Spinal cord (tissue), 10 donors: ENCODE results near the gene CMTM4. TPM values are rescaled to one million over a fixed set of nuclear protein-coding genes. Genes with fewer than 3 reads are reported as not detected.
"Not testable (repeated sequence)": the region's sequence is repeated elsewhere in the genome, so short reads cannot be mapped to it uniquely, and the experiment has no call there.

ENCODE experiments used
- DNase-seq, 6 donors: peaks; one replicate each; pipeline versions ENCODE4 v3.0.0 to v3.0.0-alpha.2; 2013 to 2015; ENCODE audit warnings: low spot score in 6 of 6, low read depth in 4 of 6
- H3K27ac ChIP-seq: one replicate; pipeline ENCODE4 v1.5.1; 2013; ENCODE audit warnings: low read depth, low read length, control low read depth
- H3K27me3 ChIP-seq: one replicate; pipeline ENCODE4 v1.6.1; 2013; ENCODE audit warnings: low read length; ENCODE audit not compliant: control insufficient read depth, insufficient read depth
- H3K36me3 ChIP-seq: one replicate; pipeline ENCODE4 v1.6.1; 2013; ENCODE audit warnings: low read length; ENCODE audit not compliant: control insufficient read depth, insufficient read depth
- H3K4me1 ChIP-seq: one replicate; pipeline ENCODE4 v1.6.1; 2013; ENCODE audit warnings: low read length; ENCODE audit not compliant: control insufficient read depth, insufficient read depth
- H3K4me3 ChIP-seq: one replicate; pipeline ENCODE4 v1.5.1; 2013; ENCODE audit warnings: low read depth, low read length, control low read depth
- H3K9me3 ChIP-seq: one replicate; pipeline ENCODE4 v1.6.1; 2013; ENCODE audit warnings: low read length; ENCODE audit not compliant: control insufficient read depth, insufficient read depth
- WGBS: methylation state at CpG from one replicate; pipeline ENCODE4 v1.1.5; 2013; ENCODE audit warnings: missing lambda C conversion rate; ENCODE audit not compliant: insufficient coverage; 5-methylcytosine and 5-hydroxymethylcytosine counted together
- polyA plus RNA-seq, 2 donors: library from polyadenylated mRNA; unstranded; fragments of 120-200 nt; gene quantifications; one replicate each; pipeline ENCODE4 v1.2.1, GENCODE V29; 2013; ENCODE audit not compliant: insufficient read length in 2 of 2
- total RNA-seq, 2 donors: library from RNA; depleted of rRNA in 1 of 2; stranded (reverse); fragments of 120-200 nt in 1 of 2; fragments of >200 nt in 1 of 2; gene quantifications; one replicate each; pipeline versions ENCODE4 v1.2.3 to v1.2.4, GENCODE V29; 2013 to 2014
- donor health status: healthy.

The CMTM4 gene
- total and polyA plus RNA-seq, 4 donors: 34.8 to 64.3 (median 50.6) TPM

- not testable (repeated sequence) for DNase-seq, H3K36me3 ChIP-seq, H3K4me1 ChIP-seq, H3K9me3 ChIP-seq, H3K27me3 ChIP-seq, H3K27ac ChIP-seq, H3K4me3 ChIP-seq
- no CpG with 5 or more reads among the region's 4 CpGs for WGBS
Observed at GRCh38 chr16:66596559-66596958, 100.0 kb downstream of the CMTM4 start.

GRCh38 chr16:66594739-66595138 is 101.8 kb downstream of the CMTM4 start:
- WGBS: 93% methylated on average over 3 of the region's 7 CpGs
- H3K9me3 ChIP-seq: no peaks in the 10 kb centered on the region
- H3K4me3 ChIP-seq: no peak overlapping the region
- no peaks in the 10 kb centered on the region for H3K27me3 ChIP-seq
- H3K27ac ChIP-seq: no peak overlapping the region
- H3K4me1 ChIP-seq: no peaks in the 10 kb centered on the region
- H3K36me3 ChIP-seq: no peaks in the 10 kb centered on the region
- DNase-seq: no peak

- DNase-seq: no peak
- no peak overlapping the region for H3K4me3 ChIP-seq
- H3K27me3 ChIP-seq: no peaks in the 10 kb centered on the region
- no peaks in the 10 kb centered on the region for H3K9me3 ChIP-seq
- H3K36me3 ChIP-seq: no peaks in the 10 kb centered on the region
- no peak overlapping the region for H3K27ac ChIP-seq
- peaks cover 5% of the 10 kb centered on the region for H3K4me1 ChIP-seq
- no CpG with 5 or more reads among the region's 3 CpGs for WGBS
Observed at GRCh38 chr16:66592814-66593213, 103.7 kb downstream of the CMTM4 start.

- no CpG with 5 or more reads among the region's 3 CpGs for WGBS
- H3K4me1 ChIP-seq: peaks cover 10% of the 10 kb centered on the region
Observed at GRCh38 chr16:66592241-66592640, 104.3 kb downstream of the CMTM4 start.

GRCh38 chr16:66591018-66591417 is 105.5 kb downstream of the CMTM4 start:
- no peaks in the 10 kb centered on the region for H3K36me3 ChIP-seq
- DNase-seq: no peak
- no peak overlapping the region for H3K4me3 ChIP-seq
- H3K27me3 ChIP-seq: no peaks in the 10 kb centered on the region
- H3K9me3 ChIP-seq: no peaks in the 10 kb centered on the region
- 86% methylated on average over 3 of the region's 4 CpGs for WGBS
- peaks cover 11% of the 10 kb centered on the region for H3K4me1 ChIP-seq
- no peak overlapping the region for H3K27ac ChIP-seq

More at GRCh38 chr16:66592241-66592640, 104.3 kb downstream of the CMTM4 start:
- Histone ChIP-seq H3K27me3 (no peaks in the 10 kb centered on the region), H3K9me3 (no peaks in the 10 kb centered on the region), H3K27ac (no peak overlapping the region), H3K4me3 (no peak overlapping the region), H3K36me3 (no peaks in the 10 kb centered on the region)
- no peak for DNase-seq

- H3K9me3 ChIP-seq: no peaks in the 10 kb centered on the region
- 89% methylated on average over 7 of the region's 8 CpGs for WGBS
- H3K27me3 ChIP-seq: no peaks in the 10 kb centered on the region
- no peaks in the 10 kb centered on the region for H3K36me3 ChIP-seq
- H3K4me3 ChIP-seq: no peak overlapping the region
- H3K27ac ChIP-seq: no peak overlapping the region
- DNase-seq: no peak
- H3K4me1 ChIP-seq: peaks cover 11% of the 10 kb centered on the region
Observed at GRCh38 chr16:66590322-66590721, 106.2 kb downstream of the CMTM4 start.

- Histone ChIP-seq H3K27ac (no peak overlapping the region), H3K36me3 (no peaks in the 10 kb centered on the region), H3K9me3 (no peaks in the 10 kb centered on the region), H3K4me3 (no peak overlapping the region), H3K4me1 (peaks cover 11% of the 10 kb centered on the region), H3K27me3 (no peaks in the 10 kb centered on the region)
- 97% methylated on average over 6 of the region's 8 CpGs for WGBS
- DNase-seq: no peak
Observed at GRCh38 chr16:66588981-66589713, 107.4 kb downstream of the CMTM4 start.

GRCh38 chr16:66587881-66588600 is 108.5 kb downstream of the CMTM4 start:
- no peak overlapping the region for H3K4me3 ChIP-seq
- no peaks in the 10 kb centered on the region for H3K9me3 ChIP-seq
- 75% methylated on average over 3 of the region's 7 CpGs for WGBS
- no peak for DNase-seq
- no peaks in the 10 kb centered on the region for H3K36me3 ChIP-seq
- H3K27ac ChIP-seq: no peak overlapping the region
- H3K27me3 ChIP-seq: no peaks in the 10 kb centered on the region
- peaks cover 11% of the 10 kb centered on the region for H3K4me1 ChIP-seq

GRCh38 chr16:66585481-66586239 is 110.9 kb downstream of the CMTM4 start:
- H3K4me1 ChIP-seq: peaks cover 11% of the 10 kb centered on the region
- no peak overlapping the region for H3K4me3 ChIP-seq
- no peaks in the 10 kb centered on the region for H3K36me3 ChIP-seq
- no peak overlapping the region for H3K27ac ChIP-seq
- H3K27me3 ChIP-seq: no peaks in the 10 kb centered on the region
- no peaks in the 10 kb centered on the region for H3K9me3 ChIP-seq
- 75% methylated on average over 8 of the region's 10 CpGs for WGBS
- no peak for DNase-seq
